GM19099 (cell line): ENCODE data around the gene BRAT1.

ENCODE experiments used
- POLR2A ChIP-seq: IDR thresholded peaks from 3 replicates; pipeline ENCODE4 v1.6.1; 2011; ENCODE audit warnings: low read depth; ENCODE audit not compliant: insufficient read length; ENCODE audit errors: extremely low read depth

BRAT1 gene

GRCh38 chr7:2587778-2588177, 32.5 kb upstream of the BRAT1 start:
- no peak for TF ChIP-seq POLR2A

GRCh38 chr7:2587134-2587533, 31.8 kb upstream of the BRAT1 start:
- no peak for TF ChIP-seq POLR2A

- TF ChIP-seq POLR2A, result no peak
Measured at GRCh38 chr7:2586326-2587020, 31.1 kb upstream of the BRAT1 start.

DNA sequence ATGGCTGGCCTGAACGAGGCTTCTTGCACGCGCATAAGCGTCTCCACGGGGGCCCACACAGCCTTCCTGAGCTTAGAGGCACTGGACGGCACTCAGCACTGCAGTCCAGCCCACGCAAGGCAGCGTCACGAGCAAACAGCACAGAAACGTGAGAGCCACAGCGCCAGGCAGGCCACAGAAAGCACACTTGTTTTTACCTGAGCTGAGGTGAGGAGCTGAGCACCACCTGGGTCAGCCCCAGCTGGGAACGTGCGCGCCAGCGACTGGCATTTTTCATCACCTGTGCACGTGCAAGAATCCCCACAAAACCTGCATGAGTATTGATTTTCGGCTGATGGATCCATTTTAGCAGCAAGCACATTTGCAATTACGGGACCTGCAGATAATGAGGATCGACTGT, 30.1 kb upstream of the BRAT1 start:
- no peak for TF ChIP-seq POLR2A

- no peak for TF ChIP-seq POLR2A
Measured at GRCh38 chr7:2583798-2584580, 28.7 kb upstream of the BRAT1 start.

GRCh38 chr7:2582006-2582735, 26.8 kb upstream of the BRAT1 start:
- no peak for TF ChIP-seq POLR2A

- no peak for TF ChIP-seq POLR2A
Measured at GRCh38 chr7:2580636-2581035, 25.3 kb upstream of the BRAT1 start.

DNA sequence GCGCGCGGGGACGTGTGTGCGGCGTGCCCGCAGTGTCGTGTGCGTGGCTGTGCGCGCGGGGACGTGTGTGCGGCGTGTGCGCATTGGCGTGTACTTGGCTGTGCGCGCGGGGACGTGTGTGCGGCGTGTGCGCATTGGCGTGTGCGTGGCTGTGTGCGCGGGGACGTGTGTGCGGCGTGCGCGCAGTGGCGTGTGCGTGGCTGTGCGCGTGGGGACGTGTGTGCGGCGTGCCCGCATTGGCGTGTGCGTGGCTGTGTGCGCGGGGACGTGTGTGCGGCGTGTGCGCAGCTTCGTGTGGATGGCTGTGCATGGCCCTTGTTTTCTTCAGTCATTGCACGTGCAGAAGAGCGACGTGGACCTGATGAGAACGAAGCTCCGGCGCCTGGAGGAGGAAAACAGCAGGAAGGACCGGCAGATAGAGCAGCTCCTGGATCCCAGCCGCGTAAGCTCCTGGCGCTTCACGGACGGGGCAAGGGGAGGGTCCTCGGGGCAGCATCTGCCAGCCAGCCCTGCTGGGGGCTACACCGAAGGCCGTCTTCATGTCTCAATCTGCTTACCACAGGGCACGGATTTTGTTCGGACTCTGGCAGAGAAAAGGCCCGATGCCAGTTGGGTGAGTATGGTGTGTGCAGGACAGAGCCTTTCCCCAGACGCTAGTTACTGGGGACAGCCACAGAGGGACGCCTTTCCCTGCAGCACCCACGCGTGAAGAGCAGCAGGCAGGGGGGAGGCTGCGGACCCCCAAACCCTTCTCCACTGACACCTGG, 22.8 kb upstream of the BRAT1 start:
- no peak for TF ChIP-seq POLR2A

DNA sequence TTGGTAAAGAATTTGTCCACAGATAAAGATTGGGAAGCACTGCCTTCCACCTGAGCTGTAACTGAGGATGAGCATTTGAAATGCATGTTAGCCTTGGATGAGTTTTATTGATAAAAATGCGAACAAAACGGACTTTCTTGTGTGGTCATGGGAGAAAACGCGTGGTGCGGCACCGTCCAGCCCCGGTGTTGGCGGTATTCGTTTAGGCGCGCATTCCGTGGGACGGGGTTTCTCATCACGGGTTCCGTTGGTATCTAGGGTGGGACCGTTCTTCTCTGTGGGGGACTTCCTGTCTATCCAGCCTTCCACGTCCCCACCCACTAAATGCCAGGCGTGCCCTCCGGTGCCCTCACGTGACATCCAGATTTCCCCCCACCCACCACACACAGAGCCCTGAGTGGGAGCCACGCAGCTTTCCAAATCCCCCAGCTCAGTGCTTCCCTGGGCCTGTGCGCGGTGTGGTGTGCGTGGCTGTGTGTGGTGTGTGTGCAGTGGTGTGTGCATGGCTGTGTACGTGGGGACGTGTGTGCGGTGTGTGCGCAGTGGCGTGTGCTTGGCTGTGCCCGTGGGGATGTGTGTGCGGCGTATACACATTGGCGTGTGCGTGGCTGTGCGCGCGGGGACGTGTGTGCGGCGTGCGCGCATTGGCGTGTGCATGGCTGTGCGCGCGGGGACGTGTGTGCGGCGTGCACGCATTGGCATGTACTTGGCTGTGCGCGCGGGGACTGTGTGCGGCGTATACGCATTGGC, 21.6 kb upstream of the BRAT1 start:
- no peak for TF ChIP-seq POLR2A

- no peak for TF ChIP-seq POLR2A
Measured at GRCh38 chr7:2575733-2576340, 20.5 kb upstream of the BRAT1 start.

GRCh38 chr7:2575046-2575732, 19.9 kb upstream of the BRAT1 start:
- no peak for TF ChIP-seq POLR2A

DNA sequence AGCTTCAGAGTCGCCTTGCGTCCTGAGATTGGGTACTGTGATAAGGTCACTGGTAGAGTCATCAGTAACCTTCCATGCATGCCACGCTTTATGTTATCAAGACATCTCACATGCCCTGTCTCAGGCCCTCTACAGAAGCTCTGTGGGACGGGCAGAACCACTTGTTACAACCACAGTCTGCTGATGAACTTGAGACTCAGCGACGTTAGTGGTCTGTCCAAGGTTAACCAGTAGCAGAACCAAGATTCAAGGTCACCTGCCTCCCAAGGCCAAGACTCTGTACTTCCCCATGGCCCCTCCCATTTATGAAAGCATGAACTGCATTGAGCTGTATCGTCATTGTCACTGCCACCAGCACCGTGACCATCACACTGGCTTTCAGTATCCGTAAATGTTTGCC, 18.4 kb upstream of the BRAT1 start:
- TF ChIP-seq POLR2A, result no peak

- no peak for TF ChIP-seq POLR2A
Measured at GRCh38 chr7:2572101-2572842, 16.9 kb upstream of the BRAT1 start.

DNA sequence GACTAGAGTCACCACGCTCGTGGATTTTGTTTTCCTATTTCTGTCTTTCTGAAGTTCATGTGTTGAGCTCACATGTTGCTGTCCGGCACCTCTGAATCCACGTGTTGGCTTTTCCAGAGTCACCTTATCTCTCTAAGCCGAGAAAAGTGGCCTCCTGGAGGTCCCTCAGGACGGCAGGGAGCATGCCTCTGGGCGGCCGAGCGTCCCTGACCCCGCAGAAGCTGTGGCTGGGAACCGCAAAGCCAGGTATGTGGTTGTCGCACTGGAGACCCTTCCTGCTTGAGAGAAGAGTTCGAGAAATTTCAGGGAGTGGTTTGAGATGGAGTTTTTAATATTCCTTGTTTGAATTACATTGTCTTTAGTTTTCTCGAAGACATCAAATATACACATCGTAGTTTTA, 16.1 kb upstream of the BRAT1 start:
- no peak for TF ChIP-seq POLR2A
